Activated T-helper 1 cell treated with anti-CD3 and anti-CD28 coated beads, Interleukin-12 subunit alpha, Interleukin-12 subunit beta, Interleukin-2, Interleukin-4 antibody, amounts not matched to agents 30 ng/mL and 10 ng/mL and 1 ng/mL, durations not matched to agents 14 hours and 24 hours and 36 hours (primary cell): ENCODE data around the gene PAX2. TPM values are rescaled to one million over a fixed set of nuclear protein-coding genes. Genes with fewer than 3 reads are reported as not detected.

Experiments used
- DNase-seq: peaks from one replicate; pipeline ENCODE4 v3.0.0; 2021; ENCODE audit warnings: low spot score
- H3K27ac Mint-ChIP-seq: one replicate; pipeline ENCODE4 v1.8.0; 2021; ENCODE audit warnings: mild to moderate bottlenecking, mixed read lengths
- H3K27me3 Mint-ChIP-seq: one replicate; pipeline ENCODE4 v1.8.0; 2022; ENCODE audit warnings: mild to moderate bottlenecking, moderate library complexity, mixed read lengths; ENCODE audit not compliant: insufficient read depth
- H3K36me3 Mint-ChIP-seq: one replicate; pipeline ENCODE4 v1.8.0; 2021; ENCODE audit warnings: low read depth, mixed read lengths
- H3K4me1 Mint-ChIP-seq: one replicate; pipeline ENCODE4 v1.8.0; 2021; ENCODE audit warnings: low read depth, mixed read lengths
- H3K4me3 Mint-ChIP-seq: one replicate; pipeline ENCODE4 v1.8.0; 2021; ENCODE audit warnings: mild to moderate bottlenecking, moderate library complexity, mixed read lengths
- H3K9me3 Mint-ChIP-seq: one replicate; pipeline ENCODE4 v1.8.0; 2021; ENCODE audit warnings: mixed read lengths
- intact Hi-C: fragments of 100-400 bp; cut with micrococcal nuclease; formaldehyde crosslinking; loops from one replicate; pipeline ENCODE4 v1.15.1; 2024
- total RNA-seq: library from RNA; stranded (reverse); gene quantifications from 2 replicates; pipeline ENCODE4 v1.2.3, GENCODE V29; 2022

Gene PAX2
- total RNA-seq, 1 donor from 2014 or later = not detected

DNA sequence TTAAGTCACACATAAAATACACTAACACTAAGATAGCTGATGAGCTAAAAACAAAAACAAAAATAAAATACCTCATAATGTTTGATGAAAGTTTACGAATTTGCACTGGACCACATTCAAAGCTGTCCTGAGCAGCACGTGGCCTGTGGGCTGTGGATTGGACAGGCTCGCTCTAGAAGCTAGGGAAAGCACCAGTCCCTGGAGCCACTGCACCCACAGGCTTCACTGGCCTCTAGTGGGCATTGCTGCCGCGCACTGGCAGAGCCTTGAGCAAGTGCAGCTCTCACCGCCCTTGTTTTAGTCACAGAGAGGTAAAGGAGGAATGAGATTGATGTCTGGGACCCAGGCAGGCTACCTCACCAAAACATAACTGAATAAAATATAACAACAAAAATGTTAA is 67.6 kb downstream of the PAX2 start:
- DNase-seq = no peak
- intact Hi-C loops = no loop called here
- Mint-ChIP-seq H3K36me3 (no peaks in the 10 kb centered on the region), H3K4me3 (no peak overlapping the region), H3K9me3 (no peaks in the 10 kb centered on the region), H3K27me3 (peaks cover 33% of the 10 kb centered on the region), H3K4me1 (no peaks in the 10 kb centered on the region), H3K27ac (no peak overlapping the region)

DNA sequence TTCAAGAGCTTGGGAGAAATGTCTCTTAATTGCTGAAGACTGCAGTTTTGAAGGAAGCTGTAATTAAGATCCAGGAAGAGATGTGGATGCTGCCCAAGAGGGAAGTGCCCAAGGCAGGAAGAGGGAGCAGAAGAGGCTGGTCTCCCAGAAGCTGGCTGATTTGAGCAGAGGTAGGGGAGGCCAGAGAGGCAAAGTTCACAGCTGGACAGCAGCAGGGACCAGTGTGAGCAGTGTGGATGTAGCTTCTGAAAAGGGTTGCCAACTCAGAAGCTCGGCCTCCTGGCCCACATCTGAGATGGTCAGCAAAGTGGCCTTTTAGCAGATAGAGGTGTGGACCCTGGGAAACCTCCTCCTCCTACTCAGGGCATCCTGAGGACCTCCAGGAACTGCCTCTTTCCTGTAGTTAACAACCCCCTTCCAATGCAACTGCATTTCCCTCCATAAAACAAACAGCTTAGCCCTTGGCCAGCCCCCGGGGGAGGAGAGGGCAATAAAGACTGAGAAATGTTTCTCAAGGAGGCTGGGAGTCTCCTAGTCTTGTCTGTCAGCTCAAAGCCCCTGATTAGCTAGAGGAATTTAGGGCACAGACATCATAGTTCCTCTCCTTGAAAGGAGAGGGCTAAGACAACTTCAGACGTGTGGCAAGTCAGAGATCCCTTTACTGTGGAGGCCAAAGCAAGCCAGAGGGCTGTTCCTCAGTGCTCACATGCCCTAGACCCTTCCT is 69.5 kb downstream of the PAX2 start:
- Mint-ChIP-seq H3K36me3 (no peaks in the 10 kb centered on the region), H3K27me3 (peaks cover 35% of the 10 kb centered on the region), H3K4me1 (no peaks in the 10 kb centered on the region), H3K9me3 (no peaks in the 10 kb centered on the region), H3K4me3 (no peak overlapping the region), H3K27ac (no peak overlapping the region)
- no peak for DNase-seq
- intact Hi-C loops = no loop called here

DNA sequence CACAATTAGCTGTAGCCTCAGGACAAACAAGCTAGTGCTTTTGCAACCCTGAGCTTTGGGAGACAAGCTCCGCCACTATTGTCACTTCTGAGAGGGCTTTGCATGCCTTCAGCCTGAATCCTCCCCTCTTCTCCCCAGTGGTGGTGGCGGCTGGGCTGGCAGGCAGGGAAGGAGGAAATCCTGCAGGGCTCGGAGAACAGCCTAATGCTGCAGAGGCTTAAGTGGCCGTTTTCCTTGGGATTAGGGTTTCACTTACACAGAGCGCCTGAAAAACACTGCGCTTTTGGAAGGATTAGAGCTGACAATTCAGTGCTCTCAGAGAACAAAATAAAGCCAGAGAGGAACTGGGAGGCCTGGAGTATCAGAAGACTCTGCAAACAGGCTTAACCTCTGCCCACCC is 71.3 kb downstream of the PAX2 start:
- Mint-ChIP-seq H3K36me3 (no peaks in the 10 kb centered on the region), H3K4me1 (no peaks in the 10 kb centered on the region), H3K9me3 (no peaks in the 10 kb centered on the region), H3K4me3 (no peak overlapping the region), H3K27me3 (peaks cover 37% of the 10 kb centered on the region), H3K27ac (no peak overlapping the region)
- intact Hi-C loops = no loop called here
- DNase-seq = no peak

DNA sequence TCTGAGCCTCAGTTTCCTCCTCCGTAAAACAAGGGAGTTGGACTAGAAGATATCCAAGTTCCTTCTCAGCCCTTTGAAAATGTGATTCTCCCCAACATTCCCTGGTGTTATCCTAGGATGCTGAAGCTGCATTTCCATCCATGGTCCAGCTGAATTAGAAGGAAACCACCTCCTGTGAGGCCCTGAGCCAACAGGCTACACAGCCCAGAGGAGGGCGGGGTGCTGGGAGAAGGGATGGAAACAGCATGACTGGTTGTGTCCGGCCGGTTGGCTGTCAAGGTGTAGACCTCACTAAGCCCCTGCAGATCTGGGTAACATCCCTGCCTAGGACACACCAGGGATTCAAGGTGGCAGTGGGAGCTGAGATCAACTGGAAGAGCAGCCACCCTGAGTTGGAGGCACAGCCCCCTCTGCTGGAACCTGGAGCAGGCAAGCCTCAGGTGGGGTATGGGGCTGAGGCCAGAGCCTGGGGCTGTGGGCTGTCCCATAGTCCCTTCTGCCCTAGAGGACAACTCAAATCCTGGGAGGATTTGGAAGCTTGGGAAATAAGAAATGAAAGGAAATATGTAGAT is 72.0 kb downstream of the PAX2 start:
- DNase-seq = no peak
- Mint-ChIP-seq H3K27ac (no peak overlapping the region), H3K9me3 (no peaks in the 10 kb centered on the region), H3K4me3 (no peak overlapping the region), H3K36me3 (no peaks in the 10 kb centered on the region), H3K4me1 (no peaks in the 10 kb centered on the region), H3K27me3 (peaks cover 37% of the 10 kb centered on the region)
- intact Hi-C loops = no loop called here

DNA sequence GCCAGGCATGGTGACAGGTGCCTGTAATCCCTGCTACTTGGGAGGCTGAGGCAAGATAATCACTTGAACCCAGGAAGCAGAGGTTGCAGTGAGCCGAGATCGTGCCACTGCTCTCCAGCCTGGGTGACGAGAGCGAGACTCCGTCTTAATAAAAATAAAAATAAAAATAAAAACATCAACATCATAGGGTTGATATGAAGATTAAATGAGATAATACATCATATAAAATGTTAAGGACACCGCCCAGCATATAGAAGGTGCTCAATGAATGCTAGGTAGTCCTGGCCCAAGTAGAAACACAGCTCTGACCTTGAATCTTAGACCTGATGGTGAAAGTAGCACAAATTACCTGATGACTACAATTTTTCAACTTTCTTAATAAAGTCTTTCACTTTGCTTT is 74.0 kb downstream of the PAX2 start:
- intact Hi-C loops = no loop called here
- H3K36me3 Mint-ChIP-seq = no peaks in the 10 kb centered on the region
- no peak overlapping the region for H3K4me3 Mint-ChIP-seq
- DNase-seq = no peak
- peaks cover 41% of the 10 kb centered on the region for H3K27me3 Mint-ChIP-seq
- H3K27ac Mint-ChIP-seq = no peak overlapping the region
- no peaks in the 10 kb centered on the region for H3K9me3 Mint-ChIP-seq
- no peaks in the 10 kb centered on the region for H3K4me1 Mint-ChIP-seq

DNA sequence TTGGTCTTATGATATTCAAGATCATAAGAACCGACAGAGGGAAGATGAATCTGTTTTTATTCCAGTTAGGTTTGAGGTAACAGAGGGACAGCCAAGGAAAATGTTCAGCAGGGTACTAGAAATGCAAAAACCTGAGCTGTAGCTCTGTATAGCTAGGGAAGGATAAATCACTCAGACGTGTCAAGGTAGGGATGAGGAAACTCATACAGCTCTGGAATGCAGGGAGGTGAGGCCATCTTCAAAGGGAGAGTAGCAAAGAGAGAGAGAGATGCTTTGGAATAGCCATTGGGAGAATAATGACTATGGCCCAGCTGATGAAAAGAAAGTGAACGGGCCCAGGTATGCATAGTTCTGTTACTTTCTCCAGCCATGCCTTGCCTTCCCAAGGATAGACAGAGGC is 77.8 kb downstream of the PAX2 start:
- Mint-ChIP-seq H3K4me1 (no peaks in the 10 kb centered on the region), H3K36me3 (no peaks in the 10 kb centered on the region), H3K9me3 (no peaks in the 10 kb centered on the region), H3K27me3 (peaks cover 59% of the 10 kb centered on the region), H3K4me3 (no peak overlapping the region), H3K27ac (no peak overlapping the region)
- no peak for DNase-seq
- intact Hi-C loops = loop anchor here (10.0 kb wide), 2 partner anchors 168 to 1288 kb away; partner anchors contain the start of gene NKX2-3

DNA sequence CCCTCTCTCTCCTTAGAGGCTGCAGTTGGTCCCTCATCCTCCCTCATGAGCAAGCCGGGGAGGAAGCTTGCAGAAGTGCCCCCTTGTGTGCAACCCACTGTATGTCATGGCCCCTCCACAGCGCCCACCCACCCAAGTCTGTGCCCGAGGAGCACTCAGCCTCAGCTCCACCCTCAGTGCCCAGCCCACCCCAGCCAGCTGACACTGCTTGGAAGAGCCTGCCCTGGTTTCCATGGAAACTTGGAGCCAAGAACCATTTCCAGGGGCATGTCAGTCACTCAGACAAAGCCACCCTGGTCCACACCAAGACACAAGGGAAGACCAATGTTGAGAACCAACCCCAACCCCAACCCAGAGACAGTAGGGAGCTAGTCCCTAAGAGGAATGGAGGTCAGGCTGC is 79.5 kb downstream of the PAX2 start:
- H3K9me3 Mint-ChIP-seq = no peaks in the 10 kb centered on the region
- DNase-seq = no peak
- no peaks in the 10 kb centered on the region for H3K36me3 Mint-ChIP-seq
- H3K27ac Mint-ChIP-seq = no peak overlapping the region
- no peak overlapping the region for H3K4me3 Mint-ChIP-seq
- intact Hi-C loops = loop anchor here (5.0 to 10.0 kb wide), 5 partner anchors 143 to 1290 kb away; partner anchors contain the start of genes LBX1 and NKX2-3
- peaks cover 66% of the 10 kb centered on the region for H3K27me3 Mint-ChIP-seq
- H3K4me1 Mint-ChIP-seq = peaks cover 7% of the 10 kb centered on the region

DNA sequence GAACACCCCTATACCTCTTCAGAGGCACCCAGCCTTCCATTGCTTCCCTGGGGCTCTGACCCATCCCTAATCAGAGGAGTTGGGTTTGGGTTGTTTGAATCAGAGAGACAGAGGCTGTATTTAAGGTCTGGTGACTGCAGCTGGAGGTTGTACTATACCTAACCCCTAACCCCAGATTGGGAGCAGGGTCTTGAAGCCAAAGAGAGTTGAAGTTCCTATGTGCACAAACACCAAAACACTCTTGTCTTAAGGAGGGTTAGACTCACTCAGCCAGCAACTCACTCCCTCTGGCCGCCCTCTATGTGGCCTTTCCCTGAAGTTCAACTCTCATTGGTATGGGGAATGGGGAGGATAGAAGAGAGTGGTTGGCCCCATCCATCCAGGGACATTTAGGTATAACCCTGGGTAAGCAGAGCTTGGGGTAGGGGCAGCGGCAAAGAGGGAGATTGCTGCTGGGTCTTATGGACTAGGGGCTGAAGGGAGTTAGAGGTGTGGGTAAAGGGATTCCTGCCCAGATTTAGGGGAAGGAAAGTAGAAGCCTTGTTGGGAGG is 80.0 kb downstream of the PAX2 start:
- intact Hi-C loops = loop anchor here (5.0 to 10.0 kb wide), 5 partner anchors 143 to 1291 kb away; partner anchors contain the start of genes LBX1 and NKX2-3
- peaks cover 11% of the 10 kb centered on the region for H3K4me1 Mint-ChIP-seq
- peaks cover 69% of the 10 kb centered on the region for H3K27me3 Mint-ChIP-seq
- H3K9me3 Mint-ChIP-seq = no peaks in the 10 kb centered on the region
- H3K4me3 Mint-ChIP-seq = no peak overlapping the region
- H3K36me3 Mint-ChIP-seq = no peaks in the 10 kb centered on the region
- DNase-seq = no peak
- H3K27ac Mint-ChIP-seq = no peak overlapping the region

DNA sequence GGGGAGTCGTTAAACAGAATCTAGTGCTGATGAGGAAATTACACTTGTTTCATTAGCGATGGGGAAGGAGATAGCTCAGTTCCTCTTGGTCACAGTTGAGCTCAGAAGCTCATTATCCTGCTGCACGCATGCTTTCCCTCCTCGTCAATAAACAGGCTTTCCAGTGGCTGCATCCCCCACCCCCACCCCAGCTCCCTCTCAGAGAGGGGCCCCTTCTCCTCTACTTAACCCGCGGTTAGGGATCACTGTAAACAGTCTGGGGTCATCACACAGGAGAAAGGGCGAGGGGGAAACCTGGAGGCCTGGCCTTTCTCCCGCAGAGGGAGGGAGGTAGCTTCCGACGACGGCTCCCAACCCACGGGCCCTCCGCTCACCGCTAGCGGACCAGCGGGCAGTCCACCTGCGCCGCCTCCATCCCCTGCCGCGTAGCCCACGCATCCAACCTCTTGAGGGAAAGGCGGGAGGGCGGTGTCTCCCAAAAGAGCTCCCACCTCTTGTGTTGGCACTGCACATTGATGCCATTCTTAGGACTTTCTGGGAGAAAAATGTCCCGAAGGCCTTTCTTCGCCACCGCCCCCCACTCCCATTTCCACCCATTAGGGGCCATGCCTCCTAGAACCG is 80.8 kb downstream of the PAX2 start:
- no peaks in the 10 kb centered on the region for H3K9me3 Mint-ChIP-seq
- no peak for DNase-seq
- no peaks in the 10 kb centered on the region for H3K36me3 Mint-ChIP-seq
- intact Hi-C loops = loop anchor here (5.0 to 10.0 kb wide), 5 partner anchors 144 to 1291 kb away; partner anchors contain the start of genes LBX1 and NKX2-3
- H3K4me3 Mint-ChIP-seq = no peak overlapping the region
- H3K27ac Mint-ChIP-seq = no peak overlapping the region
- H3K4me1 Mint-ChIP-seq = peaks cover 11% of the 10 kb centered on the region
- H3K27me3 Mint-ChIP-seq = peaks cover 77% of the 10 kb centered on the region

DNA sequence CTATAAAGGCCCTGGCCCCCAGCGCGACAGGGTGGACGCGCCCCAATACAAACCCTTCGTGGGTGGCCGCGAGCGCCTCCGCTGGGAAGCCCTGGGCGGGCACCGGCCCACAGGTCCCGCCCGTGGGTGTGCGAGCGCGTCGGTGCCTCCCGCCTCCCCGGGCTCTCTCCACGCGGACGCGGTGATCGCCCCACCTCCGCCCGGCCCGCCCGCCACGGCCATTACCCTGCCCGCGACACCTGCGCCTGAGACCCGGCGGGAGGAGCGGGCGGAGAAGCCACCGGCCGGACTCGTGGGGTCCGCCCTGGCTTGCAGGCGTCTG is 81.2 kb downstream of the PAX2 start:
- peak overlapping the region; percentile 58 for H3K4me3 Mint-ChIP-seq
- H3K27ac Mint-ChIP-seq = no peak overlapping the region
- H3K9me3 Mint-ChIP-seq = no peaks in the 10 kb centered on the region

DNA sequence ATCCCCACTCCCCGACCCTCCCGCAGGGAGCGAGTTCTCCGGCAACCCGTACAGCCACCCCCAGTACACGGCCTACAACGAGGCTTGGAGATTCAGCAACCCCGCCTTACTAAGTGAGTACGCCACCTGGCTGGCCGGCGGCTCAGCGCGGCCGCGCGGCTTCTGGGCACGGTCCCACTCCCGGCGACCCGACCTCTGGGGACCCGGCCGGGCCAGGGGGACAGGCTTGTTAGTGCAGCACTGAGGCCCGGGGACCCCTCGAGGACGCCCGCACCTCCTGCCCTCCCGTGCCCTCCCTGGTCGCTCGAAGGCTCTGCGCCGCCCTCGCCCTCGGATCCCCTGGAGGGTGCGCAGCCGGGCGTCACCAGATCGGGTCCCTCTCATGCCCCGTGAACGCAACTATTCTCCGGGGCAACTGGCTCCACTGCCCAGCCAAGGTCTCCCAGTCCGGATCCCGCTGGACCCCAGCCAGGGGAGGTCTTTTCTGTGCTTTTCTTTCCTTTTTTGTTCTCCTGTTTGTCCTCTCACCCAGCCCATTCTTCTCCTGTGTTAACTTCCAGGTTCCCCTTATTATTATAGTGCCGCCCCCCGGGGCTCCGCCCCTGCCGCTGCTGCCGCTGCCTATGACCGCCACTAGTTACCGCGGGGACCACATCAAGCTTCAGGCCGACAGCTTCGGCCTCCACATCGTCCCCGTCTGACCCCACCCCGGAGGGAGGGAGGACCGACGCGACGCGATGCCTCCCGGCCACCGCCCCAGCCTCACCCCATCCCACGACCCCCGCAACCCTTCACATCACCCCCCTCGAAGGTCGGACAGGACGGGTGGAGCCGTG is 81.8 kb downstream of the PAX2 start:
- Mint-ChIP-seq H3K36me3 (no peaks in the 10 kb centered on the region), H3K9me3 (no peaks in the 10 kb centered on the region)
- intact Hi-C loops = loop anchor here (5.0 to 10.0 kb wide), 5 partner anchors 145 to 1292 kb away; partner anchors contain the start of genes LBX1 and NKX2-3

More for the DNA sequence above, 81.2 kb downstream of the PAX2 start:
- no peak for DNase-seq
- Mint-ChIP-seq H3K27me3 (peaks cover 82% of the 10 kb centered on the region), H3K36me3 (no peaks in the 10 kb centered on the region), H3K4me1 (peaks cover 11% of the 10 kb centered on the region)
- intact Hi-C loops = loop anchor here (5.0 to 10.0 kb wide), 5 partner anchors 144 to 1292 kb away; partner anchors contain the start of genes LBX1 and NKX2-3

More for the DNA sequence above, 81.8 kb downstream of the PAX2 start:
- DNase-seq = no peak
- H3K4me3 Mint-ChIP-seq = peak overlapping the region; percentile 59
- peaks cover 11% of the 10 kb centered on the region for H3K4me1 Mint-ChIP-seq
- H3K27ac Mint-ChIP-seq = no peak overlapping the region
- H3K27me3 Mint-ChIP-seq = peaks cover 83% of the 10 kb centered on the region
